Fibroblast of skin of back (primary cell): ENCODE measurements around the gene PATL2.
"Not testable (repeated sequence)": the region's sequence is repeated elsewhere in the genome, so short reads cannot be mapped to it uniquely, and the experiment has no call there.

Experiments
- DNase-seq: peaks from one replicate; pipeline ENCODE4 v3.0.0-alpha.2; 2013

PATL2 gene

GRCh38 chr15:44646460-44646859, 64.7 kb downstream of the PATL2 start:
- no peak for DNase-seq

DNA sequence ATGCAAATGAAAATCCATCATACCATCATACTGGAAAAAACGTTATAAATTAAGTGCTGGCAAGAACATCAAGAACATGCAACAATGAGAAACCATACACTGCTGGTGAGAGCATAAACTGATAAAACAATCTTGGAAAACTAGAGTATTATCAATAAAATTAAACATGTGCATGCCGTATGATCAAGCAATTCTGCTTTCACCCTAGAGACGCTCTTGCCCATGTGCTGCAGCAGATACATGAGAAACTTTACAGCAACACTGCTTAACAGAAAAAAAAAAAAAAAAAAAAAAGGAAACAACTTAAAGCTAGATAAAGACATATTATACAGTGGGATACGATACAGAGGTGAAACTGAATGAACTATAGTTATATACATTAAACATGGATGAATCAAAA, 69.5 kb downstream of the PATL2 start:
- DNase-seq: no peak

DNA sequence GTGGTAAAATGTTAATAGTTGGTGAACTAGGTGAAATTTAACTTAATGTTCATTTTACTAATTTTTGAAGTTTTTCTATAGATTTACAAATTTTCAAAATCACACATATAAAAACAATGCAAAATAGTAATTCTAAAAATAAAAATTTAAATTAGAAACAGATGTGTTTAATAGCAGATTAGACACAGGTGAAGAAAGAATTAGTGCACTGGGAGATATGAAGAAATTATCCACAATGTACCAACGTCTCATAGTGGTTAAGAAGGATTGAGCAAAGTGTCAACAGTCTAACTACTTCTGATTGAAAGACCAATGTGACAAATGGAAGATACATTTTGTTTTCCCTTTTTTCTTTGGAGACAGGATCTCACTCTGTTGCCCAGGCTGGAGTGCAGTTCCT, 74.1 kb downstream of the PATL2 start:
- no peak for DNase-seq

- DNase-seq: peak; percentile 22
These were observed 77.5 kb downstream of the PATL2 start for GRCh38 chr15:44633603-44634002.

- not testable (repeated sequence) for DNase-seq
These were observed 85.8 kb downstream of the PATL2 start for GRCh38 chr15:44625286-44625685.

DNA sequence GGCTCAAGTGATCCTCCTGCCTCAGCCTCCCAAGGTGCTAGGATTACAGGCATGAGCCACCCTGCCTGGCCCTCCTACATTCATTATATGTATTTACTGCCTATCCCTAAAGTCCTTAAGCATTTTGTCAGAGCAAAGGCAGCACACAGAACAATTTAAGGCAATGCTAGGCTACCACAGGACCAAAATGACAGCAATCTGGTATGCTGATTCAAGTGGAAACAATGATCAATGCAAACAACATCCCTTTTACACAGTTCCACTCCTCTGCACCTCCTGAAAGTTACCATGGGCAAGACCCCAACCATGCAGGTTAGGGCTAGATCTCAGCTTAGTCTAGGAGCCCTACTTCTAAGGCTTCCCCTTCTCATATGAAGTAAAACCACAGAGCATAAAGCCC, 87.9 kb downstream of the PATL2 start:
- DNase-seq: no peak

- no peak for DNase-seq
These were observed 91.0 kb downstream of the PATL2 start for GRCh38 chr15:44620081-44620480.

GRCh38 chr15:44616974-44617373, 94.1 kb downstream of the PATL2 start:
- no peak for DNase-seq
